ENCODE measurements around the gene TEX51.

Gene TEX51

GRCh38 chr2:126898636-126899035, at the start of gene TEX51:
Gene TEX51, plus strand, starts transcription at chr2:126898890. Its CDS starts 29 bp downstream, at chr2:126898919.
- no peaks in the 10 kb centered on the region for H3K36me3 ChIP-seq
- TF ChIP-seq, protein P1, sequence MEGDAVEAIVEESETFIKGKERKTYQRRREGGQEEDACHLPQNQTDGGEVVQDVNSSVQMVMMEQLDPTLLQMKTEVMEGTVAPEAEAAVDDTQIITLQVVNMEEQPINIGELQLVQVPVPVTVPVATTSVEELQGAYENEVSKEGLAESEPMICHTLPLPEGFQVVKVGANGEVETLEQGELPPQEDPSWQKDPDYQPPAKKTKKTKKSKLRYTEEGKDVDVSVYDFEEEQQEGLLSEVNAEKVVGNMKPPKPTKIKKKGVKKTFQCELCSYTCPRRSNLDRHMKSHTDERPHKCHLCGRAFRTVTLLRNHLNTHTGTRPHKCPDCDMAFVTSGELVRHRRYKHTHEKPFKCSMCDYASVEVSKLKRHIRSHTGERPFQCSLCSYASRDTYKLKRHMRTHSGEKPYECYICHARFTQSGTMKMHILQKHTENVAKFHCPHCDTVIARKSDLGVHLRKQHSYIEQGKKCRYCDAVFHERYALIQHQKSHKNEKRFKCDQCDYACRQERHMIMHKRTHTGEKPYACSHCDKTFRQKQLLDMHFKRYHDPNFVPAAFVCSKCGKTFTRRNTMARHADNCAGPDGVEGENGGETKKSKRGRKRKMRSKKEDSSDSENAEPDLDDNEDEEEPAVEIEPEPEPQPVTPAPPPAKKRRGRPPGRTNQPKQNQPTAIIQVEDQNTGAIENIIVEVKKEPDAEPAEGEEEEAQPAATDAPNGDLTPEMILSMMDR (IDR thresholded peaks at IDR 0.05; ENCODE audit: low read depth, low read length) = no peak
- H3K4me3 ChIP-seq (ENCODE audit: low read depth, low read length) = no peak within 1 kb of the TSS
- H3K27ac ChIP-seq = no peak within 1 kb of the TSS
- peaks cover 3% of the 10 kb centered on the region for H3K9me3 ChIP-seq (ENCODE audit: severe bottlenecking)
- peaks cover 22% of the 10 kb centered on the region for H3K27me3 ChIP-seq (ENCODE audit: insufficient read depth, low read depth, severe bottlenecking)
- DNase-seq = no peak

DNA sequence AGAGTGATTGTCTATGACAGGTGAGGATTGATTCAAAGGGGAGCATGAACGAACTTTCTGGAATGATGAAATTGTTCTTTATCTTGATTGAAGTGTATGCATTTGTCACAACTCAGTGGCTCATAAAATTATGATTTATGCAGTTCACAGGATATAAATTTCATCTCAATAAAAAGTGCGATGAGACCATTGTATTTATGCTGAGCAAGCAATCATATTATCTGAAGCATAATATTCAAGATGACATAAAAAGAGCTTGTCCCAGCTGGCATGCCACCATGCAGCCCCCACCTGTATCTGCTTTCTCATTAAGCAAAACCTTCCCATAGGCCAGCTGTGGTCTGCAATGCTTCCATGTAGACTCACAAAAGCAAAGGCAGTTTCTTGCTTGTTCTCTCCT, 49.6 kb upstream of the TEX51 start:
- TF ChIP-seq, protein P1 (IDR thresholded peaks at IDR 0.05; ENCODE audit: low read depth, low read length) = no peak
- no peak overlapping the region for H3K4me3 ChIP-seq (ENCODE audit: low read depth, low read length)
- no peaks in the 10 kb centered on the region for H3K36me3 ChIP-seq
- peaks cover 17% of the 10 kb centered on the region for H3K27me3 ChIP-seq (ENCODE audit: insufficient read depth, low read depth, severe bottlenecking)
- H3K27ac ChIP-seq = no peak overlapping the region
- no peaks in the 10 kb centered on the region for H3K9me3 ChIP-seq (ENCODE audit: severe bottlenecking)
- DNase-seq = no peak

DNA sequence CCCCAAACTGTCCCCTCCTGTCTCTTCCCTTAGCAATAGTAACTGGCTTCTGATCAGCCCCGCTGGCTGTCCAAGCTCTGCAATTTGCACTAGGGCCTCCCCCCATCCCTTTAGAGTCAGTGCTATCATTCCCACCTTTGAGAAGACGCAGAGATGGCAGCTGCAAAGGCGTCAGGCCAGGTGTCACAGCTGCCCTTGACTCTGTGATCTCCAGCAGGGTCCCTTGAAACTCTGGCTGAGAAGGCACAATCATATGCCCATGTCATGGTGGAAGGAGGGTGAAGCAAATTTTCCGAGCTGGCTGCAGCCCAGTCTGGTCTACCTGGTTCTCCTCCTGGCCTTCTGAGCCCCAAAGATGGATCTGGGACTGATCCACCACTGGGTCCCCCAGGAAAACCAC, 49.2 kb upstream of the TEX51 start:
- DNase-seq = no peak
- H3K27me3 ChIP-seq (ENCODE audit: insufficient read depth, low read depth, severe bottlenecking) = peaks cover 17% of the 10 kb centered on the region
- H3K9me3 ChIP-seq (ENCODE audit: severe bottlenecking) = no peaks in the 10 kb centered on the region
- no peak overlapping the region for H3K4me3 ChIP-seq (ENCODE audit: low read depth, low read length)
- H3K27ac ChIP-seq = no peak overlapping the region
- TF ChIP-seq, protein P1 (IDR thresholded peaks at IDR 0.05; ENCODE audit: low read depth, low read length) = no peak
- H3K36me3 ChIP-seq = no peaks in the 10 kb centered on the region

DNA sequence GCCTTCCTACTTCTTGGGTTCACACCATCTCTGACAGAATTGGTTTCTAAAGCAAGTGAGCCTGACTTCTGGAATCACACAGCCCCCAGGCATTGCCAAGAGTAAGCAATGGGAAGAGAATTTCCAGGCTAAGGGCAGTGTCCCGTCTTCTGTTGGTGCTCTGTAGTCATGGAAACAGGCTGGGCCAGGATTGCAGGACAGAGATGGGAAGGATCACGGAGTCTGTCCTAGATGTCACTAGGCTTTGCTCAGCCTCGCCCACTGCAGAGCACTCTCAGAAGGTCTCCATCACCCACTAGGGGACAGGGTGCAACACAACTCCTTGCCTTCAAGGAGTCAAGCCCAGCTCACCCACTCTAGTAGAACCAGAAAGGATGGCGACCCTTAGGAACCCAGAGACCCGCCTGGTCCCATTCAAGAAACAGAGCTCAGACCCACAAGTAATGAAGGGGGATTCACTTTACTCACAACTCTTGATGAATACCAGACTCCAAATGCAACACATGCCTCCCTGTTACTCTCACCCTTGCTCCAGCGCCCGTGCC, 48.6 kb upstream of the TEX51 start:
- H3K9me3 ChIP-seq (ENCODE audit: severe bottlenecking) = no peaks in the 10 kb centered on the region
- no peaks in the 10 kb centered on the region for H3K36me3 ChIP-seq
- TF ChIP-seq, protein P1 (IDR thresholded peaks at IDR 0.05; ENCODE audit: low read depth, low read length) = no peak
- H3K27ac ChIP-seq = no peak overlapping the region
- no peak for DNase-seq
- no peak overlapping the region for H3K4me3 ChIP-seq (ENCODE audit: low read depth, low read length)
- H3K27me3 ChIP-seq (ENCODE audit: insufficient read depth, low read depth, severe bottlenecking) = peaks cover 17% of the 10 kb centered on the region

DNA sequence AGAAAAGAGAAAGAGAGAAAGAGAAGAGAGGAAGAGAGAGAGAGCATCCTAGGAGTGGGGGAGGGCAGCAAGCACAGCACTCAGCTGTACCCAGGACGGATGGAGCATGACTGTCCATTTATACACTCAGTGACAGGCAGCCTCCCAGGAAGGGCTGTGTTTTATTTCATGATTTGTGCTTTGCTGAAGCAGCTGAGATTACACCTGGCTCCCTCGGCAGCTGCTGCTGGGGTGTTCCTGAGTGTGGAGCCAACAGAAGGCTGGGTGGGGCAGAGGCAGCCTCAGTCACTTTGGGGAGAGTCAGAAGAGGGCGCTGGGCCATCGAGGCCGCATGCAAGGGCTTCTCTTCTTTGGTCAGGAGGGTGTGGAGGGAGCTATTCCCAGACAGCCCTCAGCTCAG, 47.8 kb upstream of the TEX51 start:
- Histone ChIP-seq H3K36me3 (no peaks in the 10 kb centered on the region), H3K27ac (no peak overlapping the region), H3K9me3 (ENCODE audit: severe bottlenecking) (no peaks in the 10 kb centered on the region), H3K4me3 (ENCODE audit: low read depth, low read length) (no peak overlapping the region), H3K27me3 (ENCODE audit: insufficient read depth, low read depth, severe bottlenecking) (peaks cover 17% of the 10 kb centered on the region)
- no peak for DNase-seq
- TF ChIP-seq, protein P1 (IDR thresholded peaks at IDR 0.05; ENCODE audit: low read depth, low read length) = no peak

DNA sequence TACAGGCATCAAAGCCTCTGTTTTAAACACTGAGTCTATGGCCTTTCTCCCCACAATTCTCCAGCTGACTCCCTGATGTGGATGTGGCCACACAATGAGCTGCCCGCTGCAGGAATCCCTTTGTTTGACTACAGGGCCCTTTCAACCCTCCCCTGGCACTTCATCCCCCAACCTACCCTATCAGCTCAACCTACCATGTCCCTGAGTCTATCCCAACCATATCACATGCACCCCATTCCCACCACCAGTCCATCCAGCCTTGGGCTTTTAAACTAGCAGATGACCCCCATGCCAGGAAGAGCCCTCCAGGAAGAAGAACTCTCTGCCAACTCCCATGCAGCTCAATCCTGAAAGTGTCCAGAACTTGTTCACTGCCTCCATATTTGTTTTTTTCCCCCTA, 46.9 kb upstream of the TEX51 start:
- TF ChIP-seq, protein P1 (IDR thresholded peaks at IDR 0.05; ENCODE audit: low read depth, low read length) = no peak
- Histone ChIP-seq H3K27ac (no peak overlapping the region), H3K4me3 (ENCODE audit: low read depth, low read length) (no peak overlapping the region), H3K36me3 (no peaks in the 10 kb centered on the region), H3K27me3 (ENCODE audit: insufficient read depth, low read depth, severe bottlenecking) (peaks cover 17% of the 10 kb centered on the region), H3K9me3 (ENCODE audit: severe bottlenecking) (no peaks in the 10 kb centered on the region)
- no peak for DNase-seq

Measured in WERI-Rb-1 (cell line).